Activated CD8-positive, alpha-beta memory T cell treated with anti-CD3 and anti-CD28 coated beads for 36 hours (primary cell): Measurements from ENCODE around the gene TEX2. TPM values are rescaled to one million over a fixed set of nuclear protein-coding genes. Genes with fewer than 3 reads are reported as not detected.

ENCODE experiments used
- CTCF ChIA-PET: fragments of 350-600 bp; sonication (Branson Sonifier 250); formaldehyde crosslinking; loops from one replicate; lab custom pipeline; 2021; ENCODE audit warnings: antibody characterized with exemption; lab: Charles Lee
- POLR2A ChIA-PET: fragments of 350-600 bp; sonication (Branson Sonifier 250); formaldehyde crosslinking; loops from one replicate; lab custom pipeline; 2021; ENCODE audit warnings: antibody characterized with exemption; lab: Charles Lee
- total RNA-seq, 2 experiments: library from RNA; stranded (reverse); gene quantifications; one replicate each; pipeline ENCODE4 v1.2.3, GENCODE V29; 2021

TEX2 gene
- total RNA-seq, result 10 to 100 TPM; 22.6 to 23.9 TPM

- POLR2A ChIA-PET, result interaction anchor here (0.6 to 1.8 kb wide), 5 partner anchors 24 to 242 kb away, joined by 3 to 12 read pairs (median 3); partner anchors contain the start of gene ICAM2
Observed at GRCh38 chr17:64263000-64263766, at the start of gene TEX2. TEX2 (minus strand) TSS chr17:64263260; CDS start chr17:64214217, 49,043 bp downstream.

GRCh38 chr17:64309710-64310109, 46.6 kb upstream of the TEX2 start:
- ChIA-PET CTCF (interaction anchor here (1.4 kb wide), 1 partner anchor 109 kb away, joined by 3 read pairs; no protein-coding TSS in a partner anchor), POLR2A (no interaction called here)

More at GRCh38 chr17:64263000-64263766, at the start of gene TEX2:
- CTCF ChIA-PET, result interaction anchor here (1.1 kb wide), 1 partner anchor 117 kb away, joined by 3 read pairs; no protein-coding TSS in a partner anchor

DNA sequence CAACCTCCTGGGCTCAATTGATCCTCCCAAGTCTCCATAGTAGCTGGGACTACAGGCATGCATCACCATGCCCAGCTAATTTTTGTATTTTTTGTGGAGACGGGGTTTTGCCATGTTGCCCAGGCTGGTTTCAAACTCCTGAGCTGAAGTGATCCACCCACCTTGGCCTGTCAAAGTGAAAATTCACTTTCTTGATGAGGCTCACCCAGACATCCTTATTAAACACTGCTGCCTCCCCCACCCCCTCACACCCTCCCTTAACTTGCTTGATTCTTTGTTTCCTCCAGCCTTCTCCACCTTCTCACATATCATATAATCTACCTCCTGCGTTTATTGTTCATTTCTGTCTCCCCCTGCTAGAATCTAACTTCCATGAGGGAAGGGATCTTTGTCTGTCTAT, 46.0 kb upstream of the TEX2 start:
- POLR2A ChIA-PET, result no interaction called here
- CTCF ChIA-PET, result interaction anchor here (1.3 to 1.4 kb wide), 2 partner anchors 110 kb away, joined by 3 to 4 read pairs; no protein-coding TSS in a partner anchor

DNA sequence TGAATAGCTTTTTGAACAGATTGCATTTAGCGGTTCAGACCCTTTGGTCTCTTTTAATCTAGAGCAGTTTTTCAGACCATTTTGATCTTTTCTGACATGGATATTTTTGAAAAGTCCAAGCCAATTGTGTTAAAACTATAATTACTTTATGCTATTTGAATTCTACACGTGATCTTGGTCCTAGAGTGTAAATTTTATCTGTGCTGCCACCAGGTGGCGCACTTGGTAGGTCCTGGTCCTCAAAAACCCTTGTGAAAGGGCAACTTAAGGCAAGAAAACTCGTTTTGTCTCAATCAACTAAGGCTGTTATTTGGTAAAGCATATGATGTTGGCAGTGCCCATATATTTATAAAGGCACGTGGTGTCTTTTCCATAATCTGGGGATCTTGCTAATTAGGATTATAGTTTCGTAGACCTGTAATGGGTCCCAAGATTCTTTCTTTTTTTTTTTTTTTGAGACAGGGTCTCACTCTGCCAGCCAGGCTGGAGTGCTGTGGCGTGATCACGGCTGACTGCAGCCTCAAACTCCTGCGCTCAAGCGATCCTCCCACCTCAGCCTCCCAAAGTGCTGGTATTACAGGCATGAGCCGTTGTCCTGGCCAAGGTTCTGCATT, 43.9 kb upstream of the TEX2 start:
- ChIA-PET POLR2A (no interaction called here), CTCF (interaction anchor here (0.7 to 2.0 kb wide), 5 partner anchors 8 to 170 kb away, joined by 3 to 12 read pairs (median 7); no protein-coding TSS in a partner anchor)

- POLR2A ChIA-PET, result no interaction called here
- CTCF ChIA-PET, result interaction anchor here (2.1 to 2.7 kb wide), 2 partner anchors 16 to 115 kb away, joined by 6 to 17 read pairs; no protein-coding TSS in a partner anchor
Observed at GRCh38 chr17:64304551-64304950, 41.5 kb upstream of the TEX2 start.

DNA sequence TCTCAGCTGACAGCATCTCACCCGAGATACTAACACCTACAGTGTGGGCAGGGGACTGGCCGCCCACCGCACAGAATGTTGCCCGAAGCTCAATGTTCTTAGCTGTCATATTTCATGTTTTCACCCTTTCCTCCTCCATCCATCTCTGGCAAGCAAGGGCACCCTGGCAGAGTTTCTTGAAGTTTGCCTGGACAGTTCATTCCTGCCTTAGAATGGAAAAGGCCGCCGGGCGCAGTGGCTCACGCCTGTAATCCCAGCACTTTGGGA, 37.6 kb upstream of the TEX2 start:
- ChIA-PET CTCF (interaction anchor here (0.7 kb wide), 2 partner anchors 19 to 119 kb away, joined by 4 to 5 read pairs; no protein-coding TSS in a partner anchor), POLR2A (no interaction called here)

GRCh38 chr17:64297467-64298088, 34.5 kb upstream of the TEX2 start:
- POLR2A ChIA-PET, result no interaction called here
- CTCF ChIA-PET, result no interaction called here

- POLR2A ChIA-PET, result no interaction called here
- CTCF ChIA-PET, result no interaction called here
Observed at GRCh38 chr17:64296246-64296645, 33.2 kb upstream of the TEX2 start.

- POLR2A ChIA-PET, result no interaction called here
- CTCF ChIA-PET, result no interaction called here
Observed at GRCh38 chr17:64295146-64295545, 32.1 kb upstream of the TEX2 start.

DNA sequence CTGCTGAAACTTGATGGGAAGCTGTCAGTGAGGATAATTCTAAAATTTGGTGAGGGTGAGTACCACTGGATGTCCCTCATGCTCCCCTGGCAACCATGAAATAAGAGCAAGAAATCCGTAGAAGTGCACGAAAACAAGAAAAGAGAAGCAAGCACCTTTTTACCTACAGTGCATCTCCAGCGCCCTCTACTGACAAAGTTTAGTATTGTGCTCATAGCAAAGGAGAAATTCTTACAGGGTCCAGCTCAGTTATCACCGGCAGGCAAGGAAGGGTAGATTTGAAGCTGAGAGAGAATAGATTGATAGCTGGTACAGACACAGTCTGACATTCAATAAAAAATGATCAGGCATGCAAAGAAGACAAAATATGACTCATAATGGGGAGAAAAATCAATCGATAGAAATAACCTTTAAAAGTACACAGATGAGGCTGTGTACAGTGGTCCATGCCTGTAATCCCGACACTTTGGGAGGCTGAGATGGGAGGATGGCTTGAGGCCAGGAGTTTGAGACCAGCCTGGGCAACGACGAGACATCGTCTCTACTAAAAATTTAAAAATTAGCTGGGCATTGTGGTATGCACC, 28.3 kb upstream of the TEX2 start:
- ChIA-PET POLR2A (no interaction called here), CTCF (interaction anchor here (0.6 to 2.5 kb wide), 5 partner anchors 9 to 172 kb away, joined by 3 to 6 read pairs (median 3); no protein-coding TSS in a partner anchor)

GRCh38 chr17:64289741-64290141, 26.7 kb upstream of the TEX2 start:
- CTCF ChIA-PET, result interaction anchor here (1.2 to 2.5 kb wide), 2 partner anchors 13 to 138 kb away, joined by 3 to 6 read pairs; no protein-coding TSS in a partner anchor
- POLR2A ChIA-PET, result no interaction called here

- ChIA-PET POLR2A (interaction anchor here (0.6 to 1.6 kb wide), 2 partner anchors 137 to 454 kb away, joined by 7 read pairs; no protein-coding TSS in a partner anchor), CTCF (interaction anchor here (0.8 to 1.1 kb wide), 4 partner anchors 11 to 254 kb away, joined by 3 to 7 read pairs (median 5); no protein-coding TSS in a partner anchor)
Observed at GRCh38 chr17:64282753-64283080, 19.7 kb upstream of the TEX2 start.

DNA sequence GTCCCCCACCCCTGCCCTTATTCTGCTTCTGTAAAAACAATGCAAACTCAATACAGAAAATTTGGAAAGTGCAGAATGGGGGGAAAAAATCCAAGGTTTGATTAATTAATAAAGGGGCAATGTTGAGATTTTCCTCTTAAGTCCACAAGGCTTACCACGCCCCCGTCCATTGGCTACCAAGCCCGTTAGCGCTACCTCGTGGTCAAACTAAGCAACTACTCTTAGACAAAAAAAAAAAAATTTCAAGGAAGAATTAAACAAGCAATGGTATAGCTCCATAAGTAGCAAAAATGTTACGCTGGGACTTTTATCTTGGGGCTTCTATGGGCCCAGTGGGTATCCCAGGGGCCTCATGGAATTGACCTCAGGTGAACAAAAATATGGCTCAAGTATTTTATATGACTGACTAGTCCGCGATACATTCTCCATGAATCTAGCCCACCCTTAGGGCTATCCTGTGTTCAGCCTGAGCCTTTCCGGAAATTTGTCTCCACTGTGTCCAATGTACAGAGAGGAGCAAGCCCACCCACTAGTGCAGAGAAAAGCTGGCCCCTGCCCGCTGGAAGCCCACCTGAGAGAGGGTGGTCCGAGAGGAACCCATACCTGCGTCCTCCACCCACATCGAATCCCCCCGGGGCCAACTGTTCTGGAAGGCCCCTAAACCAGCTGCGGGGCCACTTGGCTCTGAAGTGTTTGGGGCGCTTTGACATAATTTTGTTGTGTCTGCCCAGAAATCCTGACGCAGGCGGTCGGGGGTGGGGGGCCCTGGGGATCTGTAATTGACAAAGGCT, 19.1 kb upstream of the TEX2 start:
- ChIA-PET POLR2A (interaction anchor here (0.6 to 1.6 kb wide), 2 partner anchors 136 to 454 kb away, joined by 7 read pairs; no protein-coding TSS in a partner anchor), CTCF (interaction anchor here (0.6 to 1.3 kb wide), 13 partner anchors 9 to 257 kb away, joined by 3 to 7 read pairs (median 3); no protein-coding TSS in a partner anchor)

DNA sequence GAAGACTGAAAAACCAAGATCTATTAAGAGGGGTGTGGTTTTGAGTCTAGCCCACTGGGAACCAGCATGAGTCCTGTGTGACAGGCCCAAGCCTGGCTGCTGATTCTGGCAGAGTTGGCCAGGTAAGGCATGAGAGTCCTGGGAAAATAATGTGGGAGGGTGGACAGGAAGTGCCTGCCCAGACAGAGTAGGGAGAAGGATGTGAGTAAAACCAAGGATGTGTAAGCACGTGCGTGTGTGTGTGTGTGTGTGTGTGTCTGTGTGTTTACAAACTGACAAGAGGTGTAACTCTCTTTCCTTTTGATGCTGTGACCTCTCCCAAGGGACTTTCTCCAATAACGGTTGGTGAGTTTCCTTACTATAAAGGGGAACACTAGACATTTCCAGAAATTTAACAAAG, 15.6 kb upstream of the TEX2 start:
- ChIA-PET CTCF (interaction anchor here (0.6 to 2.3 kb wide), 4 partner anchors 8 to 390 kb away, joined by 3 to 7 read pairs (median 3); no protein-coding TSS in a partner anchor), POLR2A (no interaction called here)

GRCh38 chr17:64277831-64278562, 14.9 kb upstream of the TEX2 start:
- POLR2A ChIA-PET, result no interaction called here
- CTCF ChIA-PET, result interaction anchor here (1.3 kb wide), 1 partner anchor 9 kb away, joined by 3 read pairs; no protein-coding TSS in a partner anchor

GRCh38 chr17:64276961-64277505, 14.0 kb upstream of the TEX2 start:
- CTCF ChIA-PET, result interaction anchor here (0.5 to 0.9 kb wide), 2 partner anchors 142 to 360 kb away, joined by 3 read pairs; no protein-coding TSS in a partner anchor
- POLR2A ChIA-PET, result no interaction called here

- POLR2A ChIA-PET, result no interaction called here
- CTCF ChIA-PET, result no interaction called here
Observed at GRCh38 chr17:64275016-64275415, 12.0 kb upstream of the TEX2 start.
